NCI-H128 (cell line): ENCODE data around the gene CCIN.

Source experiments
- DNase-seq: peaks from one replicate; lab custom pipeline; 2025; ENCODE audit not compliant: unreplicated experiment; lab: John Stamatoyannopoulos, UW

Gene CCIN

DNA sequence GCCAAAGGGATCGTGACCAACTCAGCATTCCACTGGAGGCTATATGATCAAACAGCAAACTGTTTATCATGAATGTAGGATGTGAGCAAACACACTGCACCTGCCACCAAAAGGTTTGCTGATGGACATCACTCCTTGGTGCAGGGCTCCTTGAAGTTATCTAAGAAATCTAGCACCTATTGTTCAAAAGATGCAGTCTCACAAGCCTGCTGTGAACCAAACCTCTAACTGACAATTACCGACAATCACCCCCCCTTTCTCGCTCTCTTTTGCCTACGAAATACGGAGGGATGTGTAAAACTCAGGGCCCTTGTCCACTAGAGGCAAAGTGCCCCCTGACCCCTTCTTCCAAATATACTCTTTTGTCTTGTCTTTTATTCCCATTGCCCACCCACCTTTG is 19.0 kb downstream of the CCIN start:
- no peak for DNase-seq

- DNase-seq: no peak
These were observed 20.8 kb downstream of the CCIN start for GRCh38 chr9:36189976-36190375.

DNA sequence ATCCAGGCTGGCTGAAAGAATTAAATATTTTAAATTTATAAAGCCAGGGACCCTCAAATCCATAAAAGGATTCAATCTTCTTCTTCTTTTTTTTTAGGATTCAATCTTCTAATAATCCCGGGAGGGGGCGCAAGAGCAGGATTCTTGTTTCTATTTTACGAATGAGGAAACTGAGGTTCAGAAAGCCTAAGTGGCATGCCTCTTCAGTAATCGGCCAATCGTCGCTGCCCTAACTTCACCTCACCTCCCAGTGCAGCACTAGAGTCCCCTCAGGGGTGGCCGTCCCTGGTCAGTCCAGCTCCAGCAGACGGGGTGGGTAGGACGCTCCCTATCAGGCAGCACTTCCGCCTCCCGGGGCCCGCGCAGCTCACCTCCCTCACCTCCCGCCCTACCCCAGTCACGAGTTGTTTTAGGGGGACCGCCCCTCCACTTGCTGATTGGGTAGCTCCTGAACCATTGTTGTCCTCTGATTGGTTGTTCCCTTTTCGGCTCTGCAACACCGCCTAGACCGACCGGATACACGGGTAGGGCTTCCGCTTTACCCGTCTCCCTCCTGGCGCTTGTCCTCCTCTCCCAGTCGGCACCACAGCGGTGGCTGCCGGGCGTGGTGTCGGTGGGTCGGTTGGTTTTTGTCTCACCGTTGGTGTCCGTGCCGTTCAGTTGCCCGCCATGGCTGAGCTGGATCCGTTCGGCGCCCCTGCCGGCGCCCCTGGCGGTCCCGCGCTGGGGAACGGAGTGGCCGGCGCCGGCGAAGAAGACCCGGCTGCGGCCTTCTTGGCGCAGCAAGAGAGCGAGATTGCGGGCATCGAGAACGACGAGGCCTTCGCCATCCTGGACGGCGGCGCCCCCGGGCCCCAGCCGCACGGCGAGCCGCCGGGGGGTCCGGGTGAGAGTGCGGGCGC is 21.5 kb downstream of the CCIN start, which contains the start of gene CLTA:
Gene CLTA, plus strand, starts transcription at position 534 of the 902 bp plus-strand sequence. Its CDS starts 136 bp downstream, at position 670.
- DNase-seq: peak; percentile 96

- DNase-seq: no peak
These were observed 22.1 kb downstream of the CCIN start for GRCh38 chr9:36191290-36191645.

GRCh38 chr9:36191686-36192085 is 22.5 kb downstream of the CCIN start:
- DNase-seq: no peak

GRCh38 chr9:36192196-36192595 is 23.0 kb downstream of the CCIN start:
- DNase-seq: no peak

DNA sequence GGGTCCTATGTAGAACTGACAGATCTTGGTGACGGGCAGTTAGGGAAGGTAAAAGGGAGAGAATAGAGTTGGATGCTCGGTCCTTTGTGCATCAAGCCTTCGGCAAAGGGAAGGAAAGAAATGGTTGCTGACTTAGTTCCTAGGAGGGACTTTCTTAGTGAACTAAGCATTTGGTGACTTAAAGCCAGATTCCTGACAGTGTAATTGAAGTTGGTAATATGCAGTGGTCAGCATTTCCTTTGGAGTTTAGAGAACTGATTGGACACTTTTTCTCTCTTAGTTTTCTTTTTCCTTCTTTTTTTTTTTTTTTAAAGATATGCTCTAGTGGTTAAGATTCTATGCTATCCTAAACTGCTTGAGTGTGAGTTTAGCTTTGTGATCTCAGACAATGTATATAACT is 23.8 kb downstream of the CCIN start:
- no peak for DNase-seq

- no peak for DNase-seq
These were observed 25.3 kb downstream of the CCIN start for GRCh38 chr9:36194326-36195000.

DNA sequence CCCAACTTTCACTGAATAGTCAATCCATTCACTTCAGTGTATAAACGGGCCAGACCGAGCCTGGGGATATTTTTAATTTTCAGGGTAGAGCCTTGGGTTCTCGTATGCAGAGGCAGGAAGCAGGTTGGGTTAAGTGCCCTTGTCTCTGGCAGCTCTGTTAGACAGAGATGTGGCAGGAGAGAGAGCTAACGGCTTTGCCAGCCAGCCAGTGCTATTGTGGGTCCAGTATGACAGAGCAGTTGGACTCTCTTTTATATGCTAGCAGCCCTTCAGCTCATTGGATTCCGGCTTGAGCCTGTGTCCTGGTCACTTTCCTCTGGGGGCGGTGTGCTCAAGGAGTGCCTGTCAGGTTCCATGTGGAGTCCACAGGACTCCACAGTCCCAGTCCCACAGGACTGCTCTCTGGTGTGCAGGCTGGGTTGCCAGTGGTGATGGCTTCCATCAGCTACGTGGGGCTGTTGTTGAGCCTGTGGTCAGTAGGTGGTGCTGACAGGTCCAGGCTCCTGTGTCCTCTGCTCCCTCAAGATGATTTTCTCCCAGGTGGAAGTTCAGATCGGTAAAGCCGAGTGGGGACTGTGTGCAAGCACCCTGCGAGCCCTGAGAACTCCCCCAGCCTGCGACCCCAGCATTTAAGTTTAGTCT is 35.8 kb downstream of the CCIN start:
- no peak for DNase-seq

DNA sequence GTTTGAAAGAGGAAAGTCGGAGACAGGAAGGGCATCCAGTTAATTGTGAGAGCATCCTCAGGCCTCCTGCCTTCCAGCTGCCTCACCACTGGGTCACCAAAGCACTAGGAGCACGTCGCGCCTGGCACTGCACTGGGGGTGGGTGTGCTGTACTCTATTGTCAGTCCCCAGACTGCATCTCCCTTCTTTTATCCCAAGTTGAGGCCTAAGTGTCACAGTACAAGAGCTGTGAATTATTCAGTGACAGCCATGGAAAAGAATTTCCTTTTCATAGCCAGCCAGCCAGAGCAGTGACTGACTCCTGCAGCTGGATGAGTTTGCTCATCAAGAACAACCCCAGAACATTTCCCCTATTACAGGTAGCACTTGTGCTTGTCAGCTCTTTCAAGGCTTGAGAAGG is 37.8 kb downstream of the CCIN start:
- DNase-seq: no peak

DNA sequence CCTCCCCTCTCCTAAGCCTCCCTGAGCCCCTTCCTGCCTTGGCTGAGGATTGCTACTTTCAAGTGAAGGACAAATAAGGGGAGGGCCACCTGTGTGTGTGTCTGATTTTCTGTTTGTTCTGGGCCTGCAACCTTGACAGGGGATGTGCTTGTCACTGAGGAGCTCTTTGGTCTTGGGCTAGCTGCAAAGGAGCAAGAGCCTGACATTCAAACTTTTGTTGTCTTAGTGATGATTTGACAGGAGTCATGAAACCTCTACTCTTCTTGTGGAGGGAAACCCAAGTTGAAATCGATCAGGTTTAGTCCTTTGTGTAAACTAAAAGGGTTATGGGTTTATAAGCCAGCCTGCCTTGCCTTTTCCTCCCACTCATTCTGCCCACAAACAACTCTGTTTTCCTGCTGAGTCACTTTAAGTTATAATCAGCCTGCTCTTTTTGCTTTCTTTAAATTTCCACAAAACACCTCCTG is 38.4 kb downstream of the CCIN start:
- no peak for DNase-seq

- no peak for DNase-seq
These were observed 39.5 kb downstream of the CCIN start for GRCh38 chr9:36208521-36209253.

- DNase-seq: no peak
These were observed 41.5 kb downstream of the CCIN start for GRCh38 chr9:36210722-36211121.

DNA sequence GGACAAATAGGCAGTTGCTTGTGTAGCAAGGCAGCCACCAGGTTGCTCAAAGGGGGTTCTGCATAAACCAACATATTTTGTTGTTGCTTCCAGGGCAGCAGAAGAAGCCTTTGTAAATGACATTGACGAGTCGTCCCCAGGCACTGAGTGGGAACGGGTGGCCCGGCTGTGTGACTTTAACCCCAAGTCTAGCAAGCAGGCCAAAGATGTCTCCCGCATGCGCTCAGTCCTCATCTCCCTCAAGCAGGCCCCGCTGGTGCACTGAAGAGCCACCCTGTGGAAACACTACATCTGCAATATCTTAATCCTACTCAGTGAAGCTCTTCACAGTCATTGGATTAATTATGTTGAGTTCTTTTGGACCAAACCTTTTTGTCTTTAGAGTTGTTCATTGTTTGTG is 42.3 kb downstream of the CCIN start:
- no peak for DNase-seq

DNA sequence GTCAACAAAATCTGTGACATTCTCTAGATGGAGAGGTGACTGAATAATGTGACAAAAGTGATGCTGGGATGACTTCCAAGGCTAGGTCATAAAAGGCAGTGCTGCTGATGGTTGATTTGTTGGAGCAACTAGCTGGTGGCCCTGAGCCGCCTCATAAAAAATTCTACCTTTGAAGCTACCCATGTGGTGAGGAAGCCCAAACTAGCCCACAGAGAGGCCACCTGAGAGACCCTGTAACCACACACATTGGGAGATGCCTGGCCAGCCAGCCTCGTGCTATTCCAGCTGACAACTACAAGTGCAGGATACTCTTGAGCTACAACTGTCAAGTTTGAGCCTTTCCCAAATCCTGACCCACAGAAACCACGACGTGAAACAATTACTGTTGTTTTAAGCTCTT is 44.2 kb downstream of the CCIN start:
- no peak for DNase-seq

DNA sequence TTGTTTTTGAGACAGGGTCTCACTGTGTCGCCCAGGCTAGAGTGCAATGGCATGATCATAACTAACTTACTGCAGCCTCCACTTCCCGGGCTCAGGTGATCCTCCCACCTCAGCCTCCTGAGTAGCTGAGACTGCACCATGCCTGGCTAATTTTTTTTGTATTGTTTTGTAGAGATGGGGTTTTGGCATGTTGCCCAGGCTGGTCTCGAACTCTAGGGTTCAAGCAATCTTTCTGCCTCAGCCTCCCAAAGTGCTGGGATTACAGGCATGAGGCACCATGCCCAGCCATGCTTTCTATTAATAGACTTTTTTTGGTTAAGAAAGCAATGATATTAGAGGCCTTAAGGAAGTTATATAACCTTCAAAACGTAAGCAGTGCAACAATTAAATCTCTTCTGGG is 44.8 kb downstream of the CCIN start:
- no peak for DNase-seq

GRCh38 chr9:36214571-36214970 is 45.4 kb downstream of the CCIN start:
- no peak for DNase-seq

DNA sequence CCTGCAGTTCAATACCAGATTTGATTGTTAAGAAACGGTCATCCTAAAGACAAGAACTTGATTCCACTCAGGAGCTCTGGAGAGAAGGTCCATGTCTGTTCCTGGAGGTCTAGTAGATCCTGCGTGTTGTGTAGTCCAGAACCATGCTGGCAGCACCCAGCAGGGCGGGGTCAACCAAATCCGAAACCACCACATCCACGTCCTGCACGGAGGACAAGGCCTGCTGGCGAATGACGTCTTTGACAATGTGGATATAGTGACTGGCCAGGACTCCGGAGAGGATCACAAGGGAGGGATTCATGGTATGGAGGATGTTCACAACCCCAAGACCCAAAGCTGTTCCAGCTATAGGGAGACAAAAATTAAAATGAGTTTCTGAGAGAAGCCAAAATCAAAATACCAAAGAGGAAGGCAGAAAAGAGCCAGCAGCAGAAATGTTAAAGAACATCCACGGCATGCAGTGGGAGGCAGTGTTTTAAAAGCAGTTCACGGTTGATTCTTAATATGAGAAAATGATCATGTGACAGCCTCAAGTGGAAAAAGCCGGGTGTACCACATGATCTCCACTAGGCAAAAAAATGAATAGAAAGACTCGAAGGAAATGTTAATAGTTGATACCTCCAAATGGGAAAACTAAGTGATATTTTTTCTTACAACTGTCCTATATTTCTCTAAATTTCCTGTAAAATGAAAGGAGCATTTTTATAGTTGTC is 48.2 kb downstream of the CCIN start:
- no peak for DNase-seq

DNA sequence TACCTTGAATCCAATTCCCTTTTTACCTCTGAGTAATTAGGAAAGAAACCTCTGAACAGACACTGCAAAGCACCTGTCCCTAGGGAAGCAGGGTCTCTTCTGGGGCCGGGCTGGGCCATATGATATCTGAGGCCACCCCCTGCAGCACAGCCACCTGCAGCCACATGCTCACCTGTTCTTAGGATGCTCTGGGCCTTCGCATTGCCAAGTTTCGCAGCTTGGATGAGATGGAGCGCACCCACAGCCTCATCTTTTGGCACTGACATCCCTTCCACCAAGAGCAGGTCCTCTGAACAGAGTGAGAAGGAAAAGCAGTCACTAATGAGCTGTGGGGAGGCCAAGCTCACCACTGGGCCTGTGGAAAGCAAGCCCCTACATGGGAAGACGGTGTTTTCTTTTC is 48.8 kb downstream of the CCIN start:
- DNase-seq: no peak

- no peak for DNase-seq
These were observed 49.3 kb downstream of the CCIN start for GRCh38 chr9:36218411-36218901.
